IMR-90 (cell line): ENCODE measurements around the gene CABYR.

Source experiments
- BHLHE40 ChIP-seq: fragments of 150-350 bp; IDR thresholded peaks from 2 replicates; pipeline ENCODE4 v1.6.1; 2016; ENCODE audit warnings: mild to moderate bottlenecking, low read depth, low read length
- CEBPB ChIP-seq: IDR thresholded peaks from 2 replicates; pipeline ENCODE4 v1.6.1; 2012; ENCODE audit warnings: low read depth, low read length, improper control_type of control experiment
- CHD1 ChIP-seq: IDR thresholded peaks from 2 replicates; pipeline ENCODE4 v1.6.1; 2012; ENCODE audit warnings: low read depth, low read length, improper control_type of control experiment
- CTCF ChIP-seq: conservative IDR thresholded peaks from 2 replicates; pipeline ENCODE4 v1.5.1; 2012; ENCODE audit warnings: mild to moderate bottlenecking, low read depth, low read length, improper control_type of control experiment
- MXI1 ChIP-seq: IDR thresholded peaks from 2 replicates; pipeline ENCODE4 v1.6.1; 2012; ENCODE audit warnings: low read depth, mild to moderate bottlenecking, low read length, moderate library complexity, borderline replicate concordance
- POLR2A ChIP-seq: IDR thresholded peaks from 2 replicates; pipeline ENCODE4 v1.6.1; 2012; ENCODE audit warnings: mild to moderate bottlenecking, low read depth, low read length
- RAD21 ChIP-seq: IDR thresholded peaks from 2 replicates; pipeline ENCODE4 v1.6.1; 2012; ENCODE audit warnings: low read length, improper control_type of control experiment
- RCOR1 ChIP-seq: IDR thresholded peaks from 2 replicates; pipeline ENCODE4 v1.6.1; 2012; ENCODE audit warnings: mild to moderate bottlenecking, low read length, improper control_type of control experiment; ENCODE audit not compliant: insufficient replicate concordance

GRCh38 chr18:24157855-24158254 lies 19.0 kb downstream of the CABYR start:
- TF ChIP-seq CEBPB: no peak
- no peak for TF ChIP-seq CTCF
- TF ChIP-seq POLR2A: no peak
- no peak for TF ChIP-seq RAD21
- TF ChIP-seq MXI1: no peak
- no peak for TF ChIP-seq CHD1
- TF ChIP-seq BHLHE40: no peak
- TF ChIP-seq RCOR1: no peak
